Mesodermal cell (in vitro differentiated cells): ENCODE measurements around the gene CACNA1C.

Experiments
- H3K27ac ChIP-seq: 2 replicates; pipeline ENCODE4 v1.7.0; 2013; ENCODE audit warnings: mild to moderate bottlenecking, low read depth, low read length, moderate library complexity; ENCODE audit not compliant: severe bottlenecking
- H3K36me3 ChIP-seq: 2 replicates; pipeline ENCODE4 v1.7.1; 2013; ENCODE audit warnings: mild to moderate bottlenecking, low read length, moderate library complexity; ENCODE audit not compliant: control insufficient read depth, insufficient read depth
- H3K4me1 ChIP-seq: one replicate; pipeline ENCODE4 v1.7.1; 2013; ENCODE audit warnings: mild to moderate bottlenecking, low read length; ENCODE audit not compliant: insufficient read depth, control insufficient read depth, poor library complexity, severe bottlenecking
- H3K4me3 ChIP-seq: 2 replicates; pipeline ENCODE4 v1.7.0; 2013; ENCODE audit warnings: low read length, control low read depth, mild to moderate bottlenecking; ENCODE audit not compliant: insufficient read depth, poor library complexity, severe bottlenecking; ENCODE audit errors: extremely low read depth
- H3K9me3 ChIP-seq: 2 replicates; pipeline ENCODE4 v1.7.1; 2013; ENCODE audit warnings: mild to moderate bottlenecking, low read length, moderate library complexity; ENCODE audit not compliant: control insufficient read depth
- WGBS, 2 experiments: methylation state at CpG; one replicate each; pipeline ENCODE4 v1.1.5; 2013; ENCODE audit warnings: missing lambda C conversion rate in 2 of 2; ENCODE audit not compliant: insufficient coverage in 2 of 2; 5-methylcytosine and 5-hydroxymethylcytosine counted together

CACNA1C gene

DNA sequence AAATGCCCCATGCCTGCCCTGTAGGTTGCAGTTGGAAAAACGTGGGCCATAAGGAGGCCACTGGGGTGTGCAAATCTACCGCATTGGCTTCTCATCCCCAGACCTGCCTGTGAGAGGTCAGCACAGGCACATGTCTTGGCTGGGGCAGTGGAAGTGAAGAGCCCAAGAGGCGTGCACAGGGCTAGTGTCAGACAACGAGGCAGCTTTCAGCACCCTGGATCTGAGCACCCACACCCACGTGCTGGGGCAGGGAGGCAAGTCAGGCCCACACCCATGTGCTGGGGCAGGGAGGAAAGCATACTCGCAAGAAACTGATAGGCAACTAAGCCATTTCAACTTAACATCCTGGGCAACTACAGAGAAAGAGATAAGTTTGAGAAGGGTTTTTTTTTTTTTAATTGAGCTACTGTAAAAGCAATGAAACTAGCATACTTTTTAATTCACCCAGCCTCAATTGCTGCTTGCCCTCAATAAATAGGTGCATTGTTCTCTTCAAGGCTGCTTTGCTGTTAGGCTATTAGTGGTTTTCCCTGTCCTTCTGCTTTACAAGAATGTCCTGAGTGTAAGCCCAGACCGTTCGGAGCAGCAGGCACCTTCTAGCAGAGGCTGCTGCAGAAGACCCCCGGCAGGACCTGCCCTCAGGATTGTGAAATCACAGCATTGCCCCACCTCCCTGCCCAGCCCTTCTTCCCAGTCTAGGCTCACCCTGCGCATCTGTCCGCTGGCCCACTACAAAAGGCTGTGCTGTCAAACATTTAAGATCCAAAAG lies 386.7 kb downstream of the CACNA1C start:
- H3K4me3 ChIP-seq, result no peak overlapping the region
- WGBS, 2 experiments, result 81 to 90% methylated on average over 8 of the region's 11 CpGs
- no peaks in the 10 kb centered on the region for H3K9me3 ChIP-seq

GRCh38 chr12:2443776-2444175 lies 391.0 kb downstream of the CACNA1C start:
- Histone ChIP-seq H3K4me3 (no peak overlapping the region), H3K4me1 (no peaks in the 10 kb centered on the region), H3K27ac (no peak overlapping the region), H3K36me3 (no peaks in the 10 kb centered on the region), H3K9me3 (no peaks in the 10 kb centered on the region)
- 91 to 92% methylated on average over 5 of the region's 7 CpGs for WGBS, 2 experiments

More for the DNA sequence above, 386.7 kb downstream of the CACNA1C start:
- Histone ChIP-seq H3K27ac (no peak overlapping the region), H3K4me1 (no peaks in the 10 kb centered on the region), H3K36me3 (no peaks in the 10 kb centered on the region)

- no peaks in the 10 kb centered on the region for H3K4me1 ChIP-seq
- no peaks in the 10 kb centered on the region for H3K9me3 ChIP-seq
- no peaks in the 10 kb centered on the region for H3K36me3 ChIP-seq
- H3K4me3 ChIP-seq, result no peak overlapping the region
- WGBS, 2 experiments, result 57 to 68% methylated on average over 1 of the region's 1 CpG
- no peak overlapping the region for H3K27ac ChIP-seq
Observed at GRCh38 chr12:2445968-2446367, 393.2 kb downstream of the CACNA1C start.

DNA sequence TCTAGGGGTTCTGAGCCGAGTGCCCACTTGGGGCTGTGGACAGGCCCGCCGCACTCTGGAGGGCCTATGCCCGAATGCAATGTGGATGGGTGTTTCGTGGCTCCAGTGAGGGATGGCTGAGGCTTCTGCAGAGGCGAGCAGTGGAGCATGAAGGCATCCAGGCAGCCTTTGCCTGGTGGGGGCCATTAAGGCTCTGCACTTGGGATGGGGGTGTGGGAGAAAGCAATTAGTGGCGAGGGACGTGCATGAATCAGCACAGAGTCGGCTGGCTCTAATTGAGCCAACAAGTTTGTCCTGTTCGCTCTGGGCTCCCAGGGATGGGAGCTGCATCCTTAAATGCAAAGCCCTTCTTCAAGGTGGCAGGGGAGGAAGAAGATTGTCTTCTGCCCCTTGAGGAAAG lies 395.1 kb downstream of the CACNA1C start:
- no peak overlapping the region for H3K27ac ChIP-seq
- WGBS, 2 experiments, result 87 to 89% methylated on average over 9 of the region's 10 CpGs
- H3K9me3 ChIP-seq, result no peaks in the 10 kb centered on the region
- H3K4me3 ChIP-seq, result no peak overlapping the region
- H3K36me3 ChIP-seq, result no peaks in the 10 kb centered on the region
- H3K4me1 ChIP-seq, result no peaks in the 10 kb centered on the region

GRCh38 chr12:2449586-2449985 lies 396.8 kb downstream of the CACNA1C start:
- 79 to 97% methylated on average over 3 to 5 of the region's 6 CpGs for WGBS, 2 experiments
- H3K4me1 ChIP-seq, result peaks cover 3% of the 10 kb centered on the region
- no peaks in the 10 kb centered on the region for H3K9me3 ChIP-seq
- no peaks in the 10 kb centered on the region for H3K36me3 ChIP-seq
- no peak overlapping the region for H3K4me3 ChIP-seq
- no peak overlapping the region for H3K27ac ChIP-seq

- H3K4me3 ChIP-seq, result no peak overlapping the region
- 78 to 82% methylated on average over 5 to 8 of the region's 9 CpGs for WGBS, 2 experiments
- no peaks in the 10 kb centered on the region for H3K36me3 ChIP-seq
- no peaks in the 10 kb centered on the region for H3K9me3 ChIP-seq
- peaks cover 3% of the 10 kb centered on the region for H3K4me1 ChIP-seq
- H3K27ac ChIP-seq, result no peak overlapping the region
Observed at GRCh38 chr12:2450553-2450952, 397.8 kb downstream of the CACNA1C start.

DNA sequence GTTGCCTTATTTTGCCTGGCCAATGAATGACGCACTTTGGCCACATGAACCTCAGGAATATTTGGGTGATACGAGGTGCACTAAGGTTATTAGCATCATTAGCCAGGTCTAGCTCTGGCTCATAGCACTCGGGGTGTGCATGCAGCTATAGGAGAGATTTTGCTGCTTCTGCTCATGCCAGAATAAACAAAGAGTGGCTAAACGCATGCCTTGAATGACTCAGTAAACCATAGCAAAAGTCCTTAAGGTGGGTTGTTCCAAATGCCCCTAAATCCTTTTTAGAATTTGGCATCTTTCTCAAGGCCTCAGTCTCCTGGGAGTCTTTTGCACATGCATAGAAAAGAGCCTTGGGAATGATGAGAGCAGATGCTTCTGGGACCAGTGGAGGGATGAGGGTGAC lies 398.2 kb downstream of the CACNA1C start:
- H3K27ac ChIP-seq, result no peak overlapping the region
- no peaks in the 10 kb centered on the region for H3K36me3 ChIP-seq
- 96 to 98% methylated on average over 4 of the region's 4 CpGs for WGBS, 2 experiments
- no peak overlapping the region for H3K4me3 ChIP-seq
- H3K9me3 ChIP-seq, result no peaks in the 10 kb centered on the region
- peaks cover 3% of the 10 kb centered on the region for H3K4me1 ChIP-seq

- peaks cover 3% of the 10 kb centered on the region for H3K4me1 ChIP-seq
- H3K4me3 ChIP-seq, result no peak overlapping the region
- 78 to 86% methylated on average over 1 to 3 of the region's 5 CpGs for WGBS, 2 experiments
- no peaks in the 10 kb centered on the region for H3K36me3 ChIP-seq
- no peak overlapping the region for H3K27ac ChIP-seq
- H3K9me3 ChIP-seq, result no peaks in the 10 kb centered on the region
Observed at GRCh38 chr12:2451497-2451896, 398.7 kb downstream of the CACNA1C start.

GRCh38 chr12:2453076-2453760 lies 400.4 kb downstream of the CACNA1C start:
- no peak overlapping the region for H3K27ac ChIP-seq
- no peaks in the 10 kb centered on the region for H3K9me3 ChIP-seq
- no peak overlapping the region for H3K4me3 ChIP-seq
- peaks cover 3% of the 10 kb centered on the region for H3K4me1 ChIP-seq
- 89 to 91% methylated on average over 14 to 15 of the region's 15 CpGs for WGBS, 2 experiments
- no peaks in the 10 kb centered on the region for H3K36me3 ChIP-seq

DNA sequence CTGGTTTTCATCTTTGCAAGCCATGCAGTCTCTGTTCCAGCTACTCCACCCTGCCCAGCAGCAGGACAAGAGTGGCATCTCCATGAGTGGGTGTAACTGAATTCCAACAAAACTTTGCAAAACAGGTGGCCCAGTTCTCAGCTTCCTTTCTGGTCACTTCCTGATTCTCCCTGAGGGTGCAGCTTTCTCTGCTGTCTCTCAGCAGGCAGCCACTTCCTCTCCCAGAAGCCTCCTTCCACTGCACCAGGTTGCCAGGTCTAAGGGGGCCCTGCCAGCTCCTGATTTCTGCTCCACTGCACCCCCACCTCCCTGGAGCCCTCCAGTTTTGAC lies 400.9 kb downstream of the CACNA1C start:
- peaks cover 3% of the 10 kb centered on the region for H3K4me1 ChIP-seq
- no peaks in the 10 kb centered on the region for H3K36me3 ChIP-seq
- H3K4me3 ChIP-seq, result no peak overlapping the region
- no peaks in the 10 kb centered on the region for H3K9me3 ChIP-seq
- H3K27ac ChIP-seq, result no peak overlapping the region

DNA sequence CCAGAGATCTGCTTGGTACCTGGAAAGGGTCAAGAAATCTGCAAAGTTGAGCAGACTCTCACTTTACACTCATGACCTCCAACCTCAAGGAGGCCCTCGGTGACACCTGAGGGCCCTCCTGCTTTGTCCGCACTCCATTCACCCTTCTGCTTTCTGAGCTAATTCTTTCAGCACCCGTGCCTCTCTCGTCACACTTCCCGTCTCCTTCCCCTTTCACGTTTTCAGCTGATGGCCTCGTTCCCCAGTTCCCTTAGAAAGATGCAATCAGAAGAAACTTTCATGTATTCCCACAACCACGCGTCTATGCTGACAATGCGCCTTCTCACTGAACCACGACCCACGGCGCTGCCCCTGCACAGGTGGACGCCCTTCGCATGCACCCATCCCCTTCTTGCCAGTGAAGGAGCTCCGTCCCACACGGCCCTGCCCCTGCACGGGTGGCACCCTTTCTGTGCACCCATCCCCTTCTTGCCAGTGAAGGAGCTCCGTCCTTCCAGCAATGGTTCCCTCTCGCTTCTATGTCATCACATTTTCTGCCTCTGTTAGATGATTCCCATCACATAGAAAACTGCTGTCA lies 401.9 kb downstream of the CACNA1C start:
- H3K4me1 ChIP-seq, result peaks cover 3% of the 10 kb centered on the region
- WGBS, 2 experiments, result 90 to 93% methylated on average over 20 of the region's 20 CpGs
- H3K4me3 ChIP-seq, result no peak overlapping the region
- no peak overlapping the region for H3K27ac ChIP-seq
- H3K36me3 ChIP-seq, result no peaks in the 10 kb centered on the region
- H3K9me3 ChIP-seq, result no peaks in the 10 kb centered on the region
